ENCODE data around the gene CHD9NB. TPM values are rescaled to one million over a fixed set of nuclear protein-coding genes. Genes with fewer than 3 reads are reported as not detected.
"Not testable (repeated sequence)": the region's sequence is repeated elsewhere in the genome, so short reads cannot be mapped to it uniquely, and the experiment has no call there.

Gene CHD9NB
- total RNA-seq, 1 donor from 2014 or later = 0.32 TPM

DNA sequence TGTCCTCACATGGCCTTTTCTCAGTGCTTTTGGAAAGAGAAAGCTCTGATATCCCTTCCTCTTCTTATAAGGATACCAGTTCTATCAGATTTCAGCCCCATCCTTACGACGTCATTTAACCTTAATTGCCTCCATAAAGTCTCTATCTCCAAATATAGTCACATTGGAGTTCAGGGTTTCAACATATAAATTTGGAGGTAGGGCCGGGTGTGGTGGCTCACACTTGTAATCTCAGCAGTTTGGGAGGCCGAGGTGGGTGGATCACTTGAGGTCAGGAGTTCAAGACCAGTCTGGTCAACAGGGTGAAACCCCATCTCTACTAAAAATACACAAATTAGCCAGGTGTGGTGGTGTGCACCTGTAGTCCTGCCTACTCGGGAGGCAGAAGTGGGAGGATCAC is 5.2 kb downstream of the CHD9NB start:
- H3K4me1 Mint-ChIP-seq (ENCODE audit: low read depth); H3K4me3 Mint-ChIP-seq (ENCODE audit: low read depth); intact Hi-C loops (cut with micrococcal nuclease); H3K27me3 Mint-ChIP-seq (ENCODE audit: low read depth); H3K36me3 Mint-ChIP-seq (ENCODE audit: low read depth); H3K27ac Mint-ChIP-seq; H3K9me3 Mint-ChIP-seq; DNase-seq (ENCODE audit: low spot score): not testable (repeated sequence)

DNA sequence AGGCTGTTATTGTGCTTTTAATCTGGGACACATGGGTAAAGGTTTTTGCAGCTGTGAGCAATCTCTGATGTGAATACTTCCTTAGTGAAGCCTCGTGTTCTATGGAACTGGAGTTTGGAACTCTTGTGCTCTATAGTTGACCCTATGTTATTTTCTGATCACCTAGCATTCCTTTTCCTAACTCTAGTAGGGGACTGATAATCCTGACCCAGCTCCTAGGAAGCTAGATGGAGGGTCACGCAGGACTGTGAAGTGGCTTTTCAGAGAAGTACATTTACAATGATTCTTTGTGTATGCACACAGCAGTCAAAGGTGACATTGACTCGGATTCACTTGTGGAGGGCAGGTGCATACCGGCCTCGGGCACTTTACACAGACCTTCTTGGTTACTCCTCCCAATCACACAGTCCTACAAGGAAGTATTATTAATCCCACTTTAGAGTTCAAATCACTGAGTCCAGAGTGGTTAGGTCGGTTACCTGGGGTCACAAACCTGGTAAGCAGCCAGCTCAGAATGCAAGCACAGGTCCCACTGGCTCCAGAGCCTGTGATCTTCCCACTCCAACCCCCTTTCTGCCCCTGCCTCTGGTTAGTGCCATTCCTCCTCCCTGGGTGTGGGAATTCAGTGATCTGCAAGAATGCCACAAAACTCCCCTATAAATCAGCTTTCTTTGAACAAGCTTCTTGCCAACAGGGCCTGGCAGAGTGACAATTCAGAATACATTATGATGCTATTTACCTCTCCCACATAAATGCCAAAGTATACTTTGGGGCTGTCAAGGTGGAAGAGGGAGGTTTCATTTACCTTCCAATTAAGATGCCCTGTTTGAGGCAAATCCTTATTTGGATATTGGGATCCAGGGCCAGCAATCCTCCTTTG is 7.1 kb downstream of the CHD9NB start:
- Mint-ChIP-seq H3K27ac (no peak overlapping the region), H3K27me3 (ENCODE audit: low read depth) (peaks cover 7% of the 10 kb centered on the region), H3K9me3 (no peaks in the 10 kb centered on the region), H3K36me3 (ENCODE audit: low read depth) (no peaks in the 10 kb centered on the region), H3K4me3 (ENCODE audit: low read depth) (no peak overlapping the region), H3K4me1 (ENCODE audit: low read depth) (no peaks in the 10 kb centered on the region)
- DNase-seq (ENCODE audit: low spot score) = no peak
- intact Hi-C loops (cut with micrococcal nuclease) = no loop called here

- intact Hi-C loops (cut with micrococcal nuclease) = no loop called here
- peaks cover 7% of the 10 kb centered on the region for H3K27me3 Mint-ChIP-seq (ENCODE audit: low read depth)
- no peaks in the 10 kb centered on the region for H3K9me3 Mint-ChIP-seq
- H3K36me3 Mint-ChIP-seq (ENCODE audit: low read depth) = no peaks in the 10 kb centered on the region
- H3K4me1 Mint-ChIP-seq (ENCODE audit: low read depth) = no peaks in the 10 kb centered on the region
- no peak for DNase-seq (ENCODE audit: low spot score)
- H3K4me3 Mint-ChIP-seq (ENCODE audit: low read depth) = no peak overlapping the region
- no peak overlapping the region for H3K27ac Mint-ChIP-seq
Measured at GRCh38 chr16:53043986-53044601, 8.6 kb downstream of the CHD9NB start.

GRCh38 chr16:53043428-53043831 is 9.3 kb downstream of the CHD9NB start:
- Mint-ChIP-seq H3K9me3 (no peaks in the 10 kb centered on the region), H3K27ac (no peak overlapping the region), H3K4me3 (ENCODE audit: low read depth) (no peak overlapping the region), H3K4me1 (ENCODE audit: low read depth) (no peaks in the 10 kb centered on the region), H3K27me3 (ENCODE audit: low read depth) (peaks cover 7% of the 10 kb centered on the region), H3K36me3 (ENCODE audit: low read depth) (no peaks in the 10 kb centered on the region)
- intact Hi-C loops (cut with micrococcal nuclease) = no loop called here
- no peak for DNase-seq (ENCODE audit: low spot score)

DNA sequence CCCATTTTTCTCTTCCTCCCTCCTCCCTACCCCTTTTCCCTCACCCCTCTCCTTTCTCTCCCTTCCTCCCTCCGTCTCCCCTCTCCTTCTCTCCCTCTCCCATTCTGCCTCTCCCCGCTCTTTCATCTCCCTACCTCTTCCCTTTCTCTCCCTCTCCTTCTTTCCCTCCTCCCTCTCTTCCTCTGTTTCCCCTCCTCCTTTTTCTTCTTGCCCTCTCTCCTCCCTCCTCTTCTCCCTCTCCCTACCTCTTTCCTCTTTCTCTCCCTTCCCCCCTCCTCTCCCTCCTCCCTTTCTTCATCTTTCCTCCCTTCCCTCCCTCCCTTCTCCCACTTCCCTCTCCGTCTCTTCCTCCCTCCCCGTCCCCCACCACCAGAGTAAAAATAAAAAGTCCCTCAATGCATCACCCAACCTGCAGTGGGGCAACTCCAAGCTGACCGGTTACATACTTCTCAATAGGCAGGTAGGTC is 10.4 kb downstream of the CHD9NB start:
- Mint-ChIP-seq H3K9me3 (no peaks in the 10 kb centered on the region), H3K27ac (no peak overlapping the region), H3K4me3 (ENCODE audit: low read depth) (no peak overlapping the region), H3K36me3 (ENCODE audit: low read depth) (no peaks in the 10 kb centered on the region), H3K27me3 (ENCODE audit: low read depth) (peaks cover 7% of the 10 kb centered on the region), H3K4me1 (ENCODE audit: low read depth) (no peaks in the 10 kb centered on the region)
- intact Hi-C loops (cut with micrococcal nuclease) = no loop called here
- DNase-seq (ENCODE audit: low spot score) = no peak

GRCh38 chr16:53041320-53042051 is 11.2 kb downstream of the CHD9NB start:
- no peak for DNase-seq (ENCODE audit: low spot score)
- intact Hi-C loops (cut with micrococcal nuclease) = no loop called here
- Mint-ChIP-seq H3K4me1 (ENCODE audit: low read depth) (no peaks in the 10 kb centered on the region), H3K36me3 (ENCODE audit: low read depth) (no peaks in the 10 kb centered on the region), H3K27me3 (ENCODE audit: low read depth) (peaks cover 7% of the 10 kb centered on the region), H3K9me3 (no peaks in the 10 kb centered on the region), H3K27ac (no peak overlapping the region), H3K4me3 (ENCODE audit: low read depth) (no peak overlapping the region)

DNA sequence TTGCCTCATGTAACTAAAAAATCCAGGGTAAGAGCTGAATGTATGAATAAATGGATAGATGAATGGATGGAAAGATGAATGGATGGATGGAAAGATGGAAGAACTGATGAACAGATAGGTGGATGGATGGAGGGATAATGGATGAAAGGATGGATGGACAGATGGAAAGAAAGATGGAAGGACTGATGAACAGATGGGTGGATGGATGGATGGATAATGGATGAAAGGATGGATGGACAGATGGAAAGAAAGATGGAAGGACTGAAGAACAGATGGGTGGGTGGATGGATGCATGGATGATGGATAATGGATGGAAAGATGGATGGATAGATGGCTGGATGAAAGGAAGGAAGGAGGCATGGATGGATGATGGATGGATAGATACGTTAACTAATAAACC is 11.9 kb downstream of the CHD9NB start:
- no peaks in the 10 kb centered on the region for H3K36me3 Mint-ChIP-seq (ENCODE audit: low read depth)
- H3K9me3 Mint-ChIP-seq = no peaks in the 10 kb centered on the region
- H3K27me3 Mint-ChIP-seq (ENCODE audit: low read depth) = peaks cover 7% of the 10 kb centered on the region
- no peak overlapping the region for H3K27ac Mint-ChIP-seq
- H3K4me1 Mint-ChIP-seq (ENCODE audit: low read depth) = no peaks in the 10 kb centered on the region
- intact Hi-C loops (cut with micrococcal nuclease) = no loop called here
- H3K4me3 Mint-ChIP-seq (ENCODE audit: low read depth) = no peak overlapping the region
- no peak for DNase-seq (ENCODE audit: low spot score)

- DNase-seq (ENCODE audit: low spot score); H3K27ac Mint-ChIP-seq; H3K4me3 Mint-ChIP-seq (ENCODE audit: low read depth); H3K4me1 Mint-ChIP-seq (ENCODE audit: low read depth); H3K27me3 Mint-ChIP-seq (ENCODE audit: low read depth); H3K36me3 Mint-ChIP-seq (ENCODE audit: low read depth); intact Hi-C loops (cut with micrococcal nuclease); H3K9me3 Mint-ChIP-seq: not testable (repeated sequence)
Measured at GRCh38 chr16:53036711-53037110, 16.0 kb downstream of the CHD9NB start.

DNA sequence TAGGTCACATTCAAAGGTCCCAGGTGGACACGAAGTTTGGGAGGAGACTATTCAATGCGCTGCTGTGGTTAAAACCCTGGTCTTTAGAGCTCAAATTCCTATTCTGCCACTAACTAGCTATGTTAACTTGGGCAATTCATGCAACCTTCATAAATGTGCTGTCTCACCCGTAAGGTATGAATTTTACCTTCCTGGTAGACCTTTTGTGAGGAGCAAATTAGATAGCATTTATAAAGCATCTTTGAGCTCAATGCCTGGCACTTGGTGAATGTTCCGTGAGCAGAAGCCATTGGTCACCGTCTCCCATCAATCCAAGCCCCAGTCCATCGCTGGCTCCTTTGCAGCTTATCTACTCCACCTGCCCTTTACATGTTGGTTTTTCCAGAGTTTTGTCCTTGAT is 16.6 kb downstream of the CHD9NB start:
- no peak for DNase-seq (ENCODE audit: low spot score)
- no peak overlapping the region for H3K4me3 Mint-ChIP-seq (ENCODE audit: low read depth)
- intact Hi-C loops (cut with micrococcal nuclease) = no loop called here
- no peaks in the 10 kb centered on the region for H3K9me3 Mint-ChIP-seq
- no peak overlapping the region for H3K27ac Mint-ChIP-seq
- H3K36me3 Mint-ChIP-seq (ENCODE audit: low read depth) = no peaks in the 10 kb centered on the region
- peaks cover 4% of the 10 kb centered on the region for H3K27me3 Mint-ChIP-seq (ENCODE audit: low read depth)
- no peaks in the 10 kb centered on the region for H3K4me1 Mint-ChIP-seq (ENCODE audit: low read depth)

GRCh38 chr16:53035176-53035942 is 17.3 kb downstream of the CHD9NB start:
- H3K27ac Mint-ChIP-seq = no peak overlapping the region
- no peaks in the 10 kb centered on the region for H3K9me3 Mint-ChIP-seq
- H3K4me3 Mint-ChIP-seq (ENCODE audit: low read depth) = no peak overlapping the region
- intact Hi-C loops (cut with micrococcal nuclease) = no loop called here
- H3K4me1 Mint-ChIP-seq (ENCODE audit: low read depth) = no peaks in the 10 kb centered on the region
- DNase-seq (ENCODE audit: low spot score) = no peak
- H3K36me3 Mint-ChIP-seq (ENCODE audit: low read depth) = no peaks in the 10 kb centered on the region
- H3K27me3 Mint-ChIP-seq (ENCODE audit: low read depth) = peaks cover 4% of the 10 kb centered on the region

DNA sequence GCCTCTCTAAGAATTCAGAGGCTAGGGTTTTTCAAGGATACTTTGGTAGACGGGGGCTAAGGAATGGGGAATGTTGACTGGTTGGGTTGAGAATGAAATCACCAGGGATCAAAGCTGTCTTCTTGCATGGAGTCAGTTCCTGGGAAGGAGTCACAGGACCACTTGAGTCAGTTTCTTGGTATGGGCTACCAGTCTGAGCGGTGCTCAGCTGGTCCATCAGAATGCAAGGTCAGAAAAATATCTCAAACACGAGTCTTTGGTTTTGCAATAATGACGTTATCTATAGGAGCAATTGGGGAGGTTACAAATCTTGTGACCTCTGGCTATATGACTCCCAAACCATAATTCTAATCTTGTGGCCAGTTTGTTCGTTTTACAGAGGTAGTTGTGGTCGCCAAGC is 18.4 kb downstream of the CHD9NB start:
- peaks cover 6% of the 10 kb centered on the region for H3K27me3 Mint-ChIP-seq (ENCODE audit: low read depth)
- intact Hi-C loops (cut with micrococcal nuclease) = no loop called here

DNA sequence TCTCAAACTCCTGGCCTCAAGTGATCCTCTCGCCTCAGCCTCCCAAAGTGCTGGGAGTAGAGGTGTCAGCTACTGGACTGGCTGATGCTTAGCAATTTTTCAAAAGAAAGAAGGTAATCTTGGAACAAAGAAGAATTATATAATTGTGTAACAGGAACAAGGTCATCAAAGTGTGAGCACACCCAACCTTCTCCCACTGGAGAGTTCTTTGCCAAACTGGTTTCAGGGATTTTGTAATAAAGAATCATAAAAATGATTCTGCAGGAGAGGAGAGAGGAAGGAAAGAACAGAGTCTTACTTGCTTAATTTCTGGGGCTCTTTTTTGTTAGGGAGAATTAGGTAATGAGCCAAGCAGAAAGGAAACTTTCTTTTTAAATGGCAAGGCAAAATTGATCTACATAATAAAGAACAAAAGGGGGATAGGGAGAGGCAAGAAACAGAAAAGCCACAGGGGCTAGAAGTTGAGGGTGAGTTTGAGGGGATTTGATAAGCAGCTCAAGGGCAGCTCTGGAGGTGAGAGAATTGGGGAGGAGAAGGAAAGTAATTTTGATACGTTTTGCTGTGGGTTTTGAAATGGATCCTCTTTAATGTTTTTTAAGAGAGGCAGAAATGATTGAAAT is 21.3 kb downstream of the CHD9NB start:
- no peak for DNase-seq (ENCODE audit: low spot score)
- Mint-ChIP-seq H3K36me3 (ENCODE audit: low read depth) (no peaks in the 10 kb centered on the region), H3K4me3 (ENCODE audit: low read depth) (no peak overlapping the region), H3K27me3 (ENCODE audit: low read depth) (peaks cover 6% of the 10 kb centered on the region), H3K4me1 (ENCODE audit: low read depth) (no peaks in the 10 kb centered on the region), H3K9me3 (no peaks in the 10 kb centered on the region), H3K27ac (no peak overlapping the region)
- intact Hi-C loops (cut with micrococcal nuclease) = no loop called here

More for the DNA sequence above, 18.4 kb downstream of the CHD9NB start:
- Mint-ChIP-seq H3K36me3 (ENCODE audit: low read depth) (no peaks in the 10 kb centered on the region), H3K4me3 (ENCODE audit: low read depth) (no peak overlapping the region), H3K9me3 (no peaks in the 10 kb centered on the region), H3K27ac (no peak overlapping the region), H3K4me1 (ENCODE audit: low read depth) (no peaks in the 10 kb centered on the region)
- no peak for DNase-seq (ENCODE audit: low spot score)
